GM18520 (cell line): ENCODE data around the gene ZSWIM4.
"Not testable (repeated sequence)": the region's sequence is repeated elsewhere in the genome, so short reads cannot be mapped to it uniquely, and the experiment has no call there.

Experiments
- ATAC-seq: cut with Tn5 transposase; IDR thresholded peaks from one replicate; pipeline ENCODE4 v1.9.1; 2021; ENCODE audit not compliant: unreplicated experiment

Gene ZSWIM4

DNA sequence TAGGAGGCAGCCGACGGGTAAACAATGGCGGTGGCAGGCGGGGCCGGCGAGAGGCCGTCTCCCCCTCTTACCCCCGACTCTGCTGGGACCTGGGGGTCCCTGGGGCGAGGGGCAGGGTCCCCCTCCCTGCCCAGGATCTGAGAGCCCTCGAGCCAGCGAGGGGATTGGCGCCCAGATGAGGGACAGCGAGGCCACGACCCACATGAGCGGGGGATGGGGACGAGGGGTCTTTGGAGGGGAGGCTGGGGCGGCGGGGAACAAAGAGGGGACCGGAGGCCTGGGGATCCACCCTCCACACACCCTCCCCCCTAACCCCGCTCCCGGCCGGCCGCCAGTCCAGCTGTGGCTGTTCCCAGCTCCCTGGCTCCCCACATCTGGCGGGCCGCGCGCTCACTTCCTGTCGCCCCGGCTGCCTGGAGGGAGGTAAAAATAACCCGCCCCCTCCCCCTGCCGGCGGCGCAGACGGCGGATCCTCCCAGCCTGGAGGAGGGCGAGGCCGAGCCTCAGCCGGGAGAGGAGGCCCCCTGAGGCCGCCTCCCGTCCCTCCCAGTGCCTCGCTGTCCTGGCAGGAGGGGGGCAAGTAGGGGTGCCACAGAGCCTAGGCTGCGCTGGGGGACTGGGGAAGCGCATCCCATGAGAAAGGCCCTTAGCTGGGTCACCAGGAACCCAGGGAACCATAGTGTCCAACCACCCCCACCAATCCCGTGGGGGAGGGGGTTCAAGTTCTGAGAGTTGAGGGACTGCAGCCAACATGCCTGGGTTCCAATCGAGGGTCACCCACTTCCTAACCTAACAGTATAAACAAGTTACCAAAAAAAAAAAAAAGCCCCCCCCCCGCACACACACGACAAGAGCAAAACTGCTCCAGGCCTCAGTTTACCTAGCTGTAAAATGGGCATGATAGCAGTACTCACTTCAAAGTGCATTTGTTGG is 52.4 kb downstream of the ZSWIM4 start:
- peak; percentile 1 for ATAC-seq

DNA sequence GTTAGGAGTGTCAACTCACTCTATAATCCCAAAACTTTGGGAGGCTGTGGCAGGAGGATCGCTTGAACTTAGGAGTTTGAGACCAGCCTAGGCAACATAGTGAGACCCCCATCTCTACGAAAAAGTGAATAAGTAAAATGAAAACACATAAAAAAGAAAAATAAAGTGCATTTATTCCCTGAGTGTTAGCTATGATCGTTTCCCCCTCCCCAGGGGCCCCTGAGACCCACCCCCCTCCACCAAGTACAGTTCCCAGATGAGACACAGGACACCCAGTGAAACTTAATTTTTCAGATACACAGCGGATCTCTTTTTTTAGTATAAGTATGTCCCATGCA is 53.1 kb downstream of the ZSWIM4 start:
- ATAC-seq: no peak

DNA sequence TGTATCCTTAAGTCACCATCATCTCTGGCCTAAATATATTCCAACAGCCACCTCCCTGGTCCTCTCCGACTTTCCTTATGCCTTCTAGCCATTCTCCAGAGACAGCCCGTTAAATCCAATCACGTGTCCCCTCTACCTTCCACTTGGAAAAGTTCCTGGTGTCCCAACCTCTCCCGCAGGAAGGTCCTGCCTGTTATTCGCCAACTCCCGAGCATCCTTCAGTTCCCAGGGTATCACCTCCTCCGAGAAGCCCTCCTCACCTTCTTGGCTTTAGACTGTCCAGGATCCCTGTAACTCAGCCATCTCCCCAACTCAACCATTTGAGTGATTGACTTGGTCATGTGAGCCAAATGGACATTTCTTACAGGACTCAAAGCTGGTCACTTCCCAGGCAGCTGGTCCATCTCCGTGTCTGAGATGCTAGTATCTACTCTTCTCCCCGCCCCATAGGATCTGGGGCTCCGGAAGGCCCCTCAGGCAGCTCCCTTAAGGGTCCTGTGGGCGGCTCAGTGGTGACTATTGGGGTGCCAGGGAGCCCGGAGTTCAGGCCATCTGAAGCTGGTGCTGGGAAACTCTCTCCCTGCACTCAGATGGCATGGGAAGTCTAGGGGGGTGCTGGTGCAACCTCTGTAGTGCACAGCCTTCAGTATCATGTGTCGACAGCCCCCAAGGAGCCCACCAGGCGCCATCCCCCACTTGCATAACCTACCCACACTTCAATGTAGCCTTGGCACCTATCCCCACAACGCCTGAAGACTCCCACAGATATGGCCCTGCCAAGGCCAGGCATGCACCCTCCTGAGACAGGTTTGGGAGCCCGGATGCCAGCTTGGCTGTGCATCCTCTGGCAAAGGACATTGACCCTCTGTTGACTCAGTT is 53.8 kb downstream of the ZSWIM4 start:
- ATAC-seq: no peak

DNA sequence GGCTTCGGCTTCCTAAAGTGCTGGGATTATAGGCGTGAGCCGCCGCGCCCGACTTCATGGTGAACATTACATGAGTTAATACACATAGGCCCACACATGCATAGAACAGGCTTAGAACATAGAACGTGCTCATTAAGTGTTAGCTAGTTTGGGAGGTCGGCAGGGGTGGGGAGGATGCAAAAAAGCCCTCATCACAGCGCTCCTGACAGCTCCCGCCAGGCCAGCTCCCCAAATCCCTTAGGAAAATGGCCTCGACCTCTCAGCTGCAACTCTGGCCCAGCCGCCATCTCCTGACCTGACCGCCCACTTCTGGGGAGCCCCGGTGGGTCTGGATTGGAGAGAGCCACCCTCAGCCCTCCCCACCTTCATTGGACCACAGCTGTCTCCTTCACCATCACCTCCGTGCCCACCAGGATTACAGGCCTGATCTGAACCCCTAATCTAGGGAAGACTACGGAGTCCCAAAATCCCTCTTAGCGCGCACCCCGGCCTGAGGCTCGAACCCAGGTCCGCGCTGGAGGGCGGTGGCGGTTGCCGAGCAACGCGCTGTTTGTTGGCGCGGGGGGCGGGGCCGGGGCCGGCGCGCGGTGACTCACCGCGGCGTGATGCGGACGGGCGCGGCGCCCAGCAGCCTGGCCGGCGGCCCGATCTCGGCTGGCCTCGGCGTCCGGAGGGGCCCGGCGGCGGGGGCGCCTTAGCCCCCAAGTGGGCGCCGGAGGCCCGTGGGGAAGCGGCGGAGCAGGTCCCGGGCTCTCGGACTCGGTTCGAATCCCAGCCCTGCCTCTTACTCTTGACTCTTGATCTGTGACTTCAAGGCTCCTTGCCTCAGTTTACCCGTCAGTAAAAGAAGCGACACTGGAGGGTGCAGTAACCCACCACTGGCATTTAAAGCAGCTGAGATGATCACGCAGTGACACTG is 55.0 kb downstream of the ZSWIM4 start:
- ATAC-seq: no peak

DNA sequence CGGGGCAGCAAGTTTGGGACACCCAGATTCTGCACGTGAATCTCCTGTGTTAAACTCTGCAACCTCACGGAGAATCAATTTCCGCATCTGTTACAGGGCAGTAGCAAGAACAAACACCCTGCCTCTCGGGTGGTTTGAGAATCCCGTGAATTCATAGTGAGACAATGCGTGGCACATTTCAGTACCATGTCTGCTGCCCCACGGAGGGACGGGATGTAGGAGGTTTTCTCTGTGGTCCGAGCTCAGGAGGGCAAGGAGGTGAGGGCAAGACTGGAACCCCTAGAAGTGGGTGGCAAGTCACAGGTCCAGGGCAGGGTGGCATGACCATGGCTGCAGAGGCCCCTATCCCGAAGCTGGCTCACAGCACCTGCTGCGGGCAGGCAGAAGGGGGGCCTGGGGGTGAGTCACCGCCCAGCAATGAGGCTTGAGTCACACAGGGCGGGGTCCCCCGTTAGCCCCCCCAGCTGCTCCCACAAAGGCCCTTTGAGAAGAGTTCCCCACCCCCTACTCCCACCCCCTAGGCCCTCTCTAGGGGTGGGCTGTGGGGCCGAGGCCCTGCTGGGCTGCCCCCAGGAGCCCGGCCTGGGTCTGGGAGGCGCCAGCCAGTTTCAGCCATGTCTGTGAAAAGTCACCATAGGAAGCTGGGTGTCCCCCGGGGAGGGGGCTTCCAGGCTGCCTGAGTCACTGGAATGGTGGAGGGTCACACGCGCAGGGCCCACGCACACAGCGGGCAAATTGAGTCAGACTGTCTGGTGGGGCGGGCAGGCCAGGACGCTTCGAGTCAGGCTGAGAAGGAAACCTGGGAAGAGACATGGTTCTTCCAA is 55.9 kb downstream of the ZSWIM4 start:
- no peak for ATAC-seq

DNA sequence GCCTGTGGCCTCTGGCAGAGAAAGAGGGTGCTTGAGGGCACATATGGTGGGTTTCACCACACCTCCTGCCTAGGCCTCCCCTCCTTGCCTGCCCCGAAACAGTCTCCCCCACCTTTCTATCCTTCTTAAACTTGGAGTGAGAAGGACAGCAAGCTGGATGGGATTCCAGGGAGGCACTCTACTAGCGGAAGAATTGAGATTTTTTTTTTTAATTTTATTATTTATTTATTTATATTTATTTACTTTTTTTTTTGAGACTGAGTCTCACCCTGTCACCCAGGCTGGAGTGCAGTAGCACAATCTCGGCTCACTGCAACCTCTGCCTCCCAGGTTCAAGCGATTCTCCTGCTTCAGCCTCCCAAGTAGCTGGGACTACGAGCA is 56.5 kb downstream of the ZSWIM4 start:
- not testable (repeated sequence) for ATAC-seq

DNA sequence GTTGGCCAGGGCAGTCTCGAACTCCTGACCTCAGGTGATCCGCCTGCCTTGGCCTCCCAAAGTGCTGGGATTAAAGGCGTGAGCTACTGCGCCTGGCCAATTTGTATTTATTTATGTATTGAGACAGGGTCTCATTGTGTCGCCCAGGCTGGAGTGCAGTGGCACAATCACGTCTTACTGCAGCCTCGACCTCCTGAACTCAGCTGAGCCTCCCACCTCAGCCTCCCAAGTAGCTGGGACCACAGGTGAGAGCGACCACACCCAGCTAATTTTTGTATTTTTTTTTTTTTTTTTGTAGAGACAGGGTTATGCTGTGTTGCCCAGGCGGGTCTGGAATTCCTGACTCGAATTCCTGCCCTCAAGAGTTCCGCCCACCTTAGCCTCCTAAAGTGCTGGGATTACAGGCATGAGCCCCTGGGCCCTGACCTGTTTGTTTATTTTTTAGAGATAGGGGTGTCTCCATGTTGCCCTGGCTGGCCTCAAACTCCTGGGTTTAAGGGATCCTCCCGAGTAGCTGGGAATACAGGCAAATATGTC is 57.0 kb downstream of the ZSWIM4 start:
- ATAC-seq: not testable (repeated sequence)

DNA sequence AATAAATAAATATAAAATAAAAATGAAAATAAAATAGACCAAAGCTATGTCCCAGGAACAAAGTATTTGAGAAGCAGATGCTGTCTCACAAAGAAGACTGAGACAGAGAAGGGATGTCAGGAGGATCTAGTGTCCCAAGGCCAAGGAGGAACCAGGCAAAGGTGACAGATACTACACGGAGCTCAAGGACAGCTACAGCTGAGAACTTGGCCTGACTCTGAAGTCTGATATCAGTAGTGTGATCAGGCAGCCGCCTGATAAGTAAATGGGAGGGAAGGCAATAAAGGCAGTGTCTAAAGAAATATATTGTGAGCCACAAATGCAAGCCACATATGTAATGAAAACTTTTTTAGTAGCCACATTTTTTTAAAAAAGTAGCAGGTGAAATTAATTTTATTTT is 61.3 kb downstream of the ZSWIM4 start:
- no peak for ATAC-seq

DNA sequence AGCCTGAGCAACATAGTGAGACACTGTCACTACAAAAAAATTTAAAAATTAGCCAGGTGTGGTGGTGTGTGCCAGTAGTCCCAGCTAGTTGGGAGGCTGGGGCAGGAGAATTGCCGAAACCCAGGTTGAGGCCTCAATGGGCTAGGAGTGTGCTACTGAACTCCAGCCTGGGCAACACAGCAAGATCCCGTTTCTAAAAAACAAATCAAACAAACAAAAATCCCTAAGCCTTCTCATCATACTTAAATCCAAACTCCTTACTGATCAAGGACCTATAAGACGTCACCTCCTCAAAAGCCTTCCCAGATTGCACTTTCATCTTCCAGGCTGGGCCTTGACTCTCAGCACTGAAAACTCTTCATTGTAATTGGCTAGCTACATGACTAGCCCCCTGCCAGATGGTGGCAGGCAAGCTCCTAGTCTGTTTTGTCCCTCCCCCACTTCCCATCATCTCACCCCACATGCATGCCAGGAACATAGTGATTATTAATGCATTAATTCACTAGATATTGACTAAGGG is 64.2 kb downstream of the ZSWIM4 start:
- no peak for ATAC-seq

DNA sequence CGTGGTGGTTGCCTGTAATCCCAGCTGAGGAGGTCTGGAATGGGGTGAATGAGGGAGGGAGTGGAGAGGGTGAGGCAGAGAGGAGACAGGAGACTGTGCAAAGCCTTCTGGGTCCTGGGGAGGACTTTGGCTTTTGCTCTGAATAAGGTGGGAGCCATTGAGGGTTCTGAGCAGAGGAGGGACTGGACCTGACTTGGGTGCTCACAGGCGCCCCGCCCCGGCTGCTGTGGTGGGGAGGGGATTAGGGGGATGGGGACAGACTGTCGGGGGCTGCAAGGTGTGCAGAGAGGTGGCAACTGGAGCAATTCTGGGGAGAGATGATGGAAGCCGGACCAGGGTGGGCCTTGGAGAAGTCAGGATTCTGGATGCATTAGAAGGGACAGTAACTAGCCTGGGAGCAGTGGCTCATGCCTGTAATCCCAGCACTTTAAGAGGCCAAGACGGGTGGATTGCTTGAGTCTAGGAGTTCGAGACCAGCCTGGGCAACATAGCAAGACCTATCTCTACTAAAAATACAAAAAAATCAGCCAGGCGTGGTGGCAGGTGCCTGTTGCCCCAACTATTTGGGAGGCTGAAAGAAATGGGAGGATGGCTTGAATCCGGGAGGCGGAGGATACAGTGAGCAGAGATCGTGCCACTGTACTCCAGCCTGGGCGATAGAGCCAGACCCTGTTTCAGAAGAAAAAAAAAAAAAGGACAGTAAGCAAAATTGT is 65.6 kb downstream of the ZSWIM4 start:
- ATAC-seq: no peak

DNA sequence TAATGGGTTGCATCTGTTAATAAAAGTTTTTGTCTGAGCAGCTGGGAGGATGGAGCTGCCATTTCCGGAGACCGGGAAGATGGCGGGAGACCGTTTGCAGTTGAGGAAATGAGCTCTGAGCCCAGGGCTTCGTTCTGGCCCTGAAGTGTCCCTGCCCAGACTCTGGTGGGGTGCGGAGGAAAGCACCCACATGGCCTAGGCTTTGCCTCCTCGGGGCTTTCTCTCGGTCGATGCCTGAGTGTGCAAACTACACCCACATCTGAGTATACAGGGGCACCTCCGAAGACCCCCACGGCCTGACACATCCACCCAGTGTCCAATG is 66.1 kb downstream of the ZSWIM4 start:
- ATAC-seq: peak; percentile 26

DNA sequence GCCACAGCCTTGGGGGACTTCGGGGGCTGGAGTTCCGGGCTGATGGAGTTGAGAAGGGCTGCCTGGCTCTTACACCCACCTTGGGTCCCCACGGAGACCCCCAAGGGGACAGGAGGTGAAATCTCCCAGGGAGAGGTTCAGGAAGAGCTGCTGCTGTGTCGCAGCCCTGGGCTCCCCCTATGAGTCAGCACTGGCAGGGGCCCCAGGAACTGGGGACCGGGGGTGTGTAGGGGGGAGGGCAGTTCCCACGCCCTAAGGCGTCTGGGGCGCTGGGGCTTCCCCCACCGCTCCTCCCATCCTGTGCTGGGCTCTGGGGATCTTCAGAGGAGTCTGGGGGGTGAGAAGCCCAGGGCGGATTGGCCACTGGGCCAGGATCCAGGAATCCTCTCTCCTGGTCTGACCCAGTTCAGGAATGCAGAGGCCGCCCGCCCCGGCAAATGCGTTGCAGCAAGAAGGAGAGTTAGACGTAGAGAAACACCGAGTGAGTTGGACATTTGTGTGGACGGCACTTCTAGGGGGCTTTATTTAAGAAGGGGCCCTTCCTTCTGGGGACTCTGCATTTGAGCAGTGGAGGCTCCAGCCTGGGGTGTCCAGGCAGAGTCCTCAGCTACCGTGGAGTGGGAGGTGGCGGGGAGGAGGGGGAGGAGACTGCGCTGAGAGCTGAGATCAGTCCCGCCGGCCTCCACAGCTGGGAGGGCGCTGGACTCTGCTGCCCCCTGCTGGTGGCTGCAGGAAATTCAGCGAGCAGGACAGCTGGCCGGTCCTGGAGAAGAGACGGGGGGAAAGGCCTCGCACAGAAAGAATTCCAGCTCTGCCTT is 66.7 kb downstream of the ZSWIM4 start:
- peak; percentile 78 for ATAC-seq

DNA sequence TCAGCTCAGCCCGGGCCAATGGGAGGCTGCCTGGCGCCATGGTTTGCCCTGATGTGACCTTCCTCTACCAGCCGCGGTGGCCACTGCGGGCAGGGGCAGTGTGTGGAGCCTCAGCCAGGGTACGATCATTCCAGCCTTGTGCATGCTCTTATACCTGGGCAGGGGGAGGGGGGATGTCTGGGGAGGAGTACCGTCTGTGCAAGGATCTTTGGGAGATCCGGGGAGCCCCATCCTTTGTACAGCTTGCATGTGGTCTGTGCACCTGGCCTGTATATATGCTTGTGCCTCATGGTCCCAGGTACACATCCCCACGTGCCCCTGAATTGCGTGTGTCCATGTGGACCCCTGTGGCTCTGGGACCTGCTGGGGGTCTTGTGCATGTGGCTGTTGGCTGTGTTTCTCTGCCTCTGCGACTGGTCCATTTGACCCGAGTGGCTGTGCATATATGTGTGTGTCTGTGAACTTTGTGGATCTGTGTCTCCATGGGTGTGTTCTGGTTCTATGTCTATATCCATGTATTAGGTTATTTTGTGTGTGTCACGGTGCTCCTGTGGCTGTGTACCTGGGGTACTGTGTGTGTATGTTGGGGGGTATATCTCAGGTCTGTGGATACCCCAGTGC is 68.9 kb downstream of the ZSWIM4 start:
- ATAC-seq: no peak

DNA sequence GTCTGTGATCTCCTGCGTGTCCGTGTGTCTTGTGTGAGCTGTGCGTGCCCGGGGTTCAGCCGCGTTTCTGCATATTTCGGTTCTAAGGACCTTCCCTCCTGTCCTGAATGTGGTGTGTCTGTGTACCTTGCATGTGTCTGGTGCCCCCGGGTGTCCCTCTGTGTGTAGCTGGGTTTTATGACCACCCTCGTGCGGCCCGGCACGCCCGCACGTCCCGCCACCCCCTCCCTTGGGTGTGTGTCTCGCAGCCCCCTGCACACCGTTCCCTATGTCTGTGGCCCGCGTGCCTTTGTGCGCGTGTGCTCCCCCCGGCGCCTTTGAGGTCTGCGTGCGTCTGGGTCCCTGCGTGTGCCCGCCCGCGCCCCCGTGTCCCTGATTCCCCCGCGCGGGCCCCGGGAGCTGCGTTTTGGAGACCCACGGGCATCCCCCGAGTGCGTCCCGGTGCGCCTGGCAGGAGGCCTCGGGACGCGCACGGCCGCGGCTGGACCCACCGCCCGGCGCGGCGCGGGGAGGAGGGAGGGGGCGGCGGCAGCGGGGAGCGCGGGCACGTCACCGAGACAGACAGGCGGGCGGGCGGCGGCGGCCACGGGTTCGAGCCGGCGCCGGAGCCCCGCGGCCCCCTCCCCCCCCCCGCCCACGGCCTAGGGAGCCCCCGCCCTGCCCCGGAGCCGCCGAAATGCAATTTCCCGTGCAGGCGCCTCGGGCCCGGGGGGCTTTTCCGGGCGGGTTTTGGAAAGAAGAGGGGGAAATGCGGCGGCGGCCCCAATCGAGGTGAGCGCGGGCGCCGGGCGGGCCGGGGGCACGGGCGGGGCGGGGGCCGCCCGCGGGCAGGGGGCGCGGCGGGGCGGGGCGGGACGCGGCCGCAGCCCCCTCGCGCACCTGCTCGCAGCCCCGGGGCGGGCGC is 69.7 kb downstream of the ZSWIM4 start:
- ATAC-seq: no peak

DNA sequence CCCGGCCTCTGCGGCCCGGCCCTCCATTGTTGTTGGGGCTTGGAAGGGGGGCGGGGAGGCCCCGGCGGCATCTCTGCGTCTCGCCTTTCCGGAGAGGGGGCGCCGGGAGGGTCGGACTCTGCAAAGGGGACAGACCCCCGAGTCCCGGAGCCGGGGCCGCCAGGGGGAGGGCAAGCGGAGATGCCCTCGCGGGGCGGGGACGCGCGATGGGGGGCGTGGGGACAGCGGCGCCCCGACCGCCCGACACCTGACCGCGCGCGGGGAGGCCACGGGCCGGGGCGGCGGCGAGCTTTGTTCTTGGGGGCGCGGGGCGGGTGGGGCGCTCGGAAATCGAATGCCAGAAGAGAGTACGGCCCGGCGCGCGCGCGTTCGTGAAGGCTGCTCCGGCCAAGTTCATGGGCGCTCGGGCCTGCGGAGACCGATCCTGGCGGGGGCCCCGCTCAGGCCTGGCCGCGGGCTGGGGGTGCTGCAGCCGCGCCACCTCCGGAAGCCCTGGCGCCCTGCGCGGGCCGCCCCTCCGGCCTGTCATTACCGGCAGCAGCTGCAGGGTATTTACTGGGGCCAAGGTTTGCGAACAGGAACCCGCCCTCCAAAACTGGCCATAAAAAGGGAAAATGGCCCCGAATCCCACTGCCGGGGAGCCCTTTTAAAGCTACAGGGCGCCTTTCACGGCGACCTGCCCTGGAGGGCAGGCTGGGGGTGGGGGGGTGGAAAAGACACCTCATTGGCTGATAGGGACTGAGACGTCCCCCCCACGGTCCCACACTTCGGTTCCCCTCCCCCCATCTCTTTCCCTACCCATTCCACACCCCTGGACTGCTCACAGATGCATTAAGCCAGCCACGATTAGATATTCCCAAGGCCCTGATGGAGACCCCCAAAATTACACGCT is 70.6 kb downstream of the ZSWIM4 start:
- no peak for ATAC-seq
